GM21619 (cell line): ENCODE measurements around the gene POTEC.
"Not testable (repeated sequence)": the region's sequence is repeated elsewhere in the genome, so short reads cannot be mapped to it uniquely, and the experiment has no call there.

Source experiments
- ATAC-seq: cut with Tn5 transposase; IDR thresholded peaks from one replicate; pipeline ENCODE4 v1.9.1; 2021; ENCODE audit not compliant: unreplicated experiment

Gene POTEC

GRCh38 chr18:14543446-14543964, at the start of gene POTEC:
Gene POTEC, minus strand, starts transcription at chr18:14543600. Its CDS starts 454 bp downstream, at chr18:14543146.
- not testable (repeated sequence) for ATAC-seq

DNA sequence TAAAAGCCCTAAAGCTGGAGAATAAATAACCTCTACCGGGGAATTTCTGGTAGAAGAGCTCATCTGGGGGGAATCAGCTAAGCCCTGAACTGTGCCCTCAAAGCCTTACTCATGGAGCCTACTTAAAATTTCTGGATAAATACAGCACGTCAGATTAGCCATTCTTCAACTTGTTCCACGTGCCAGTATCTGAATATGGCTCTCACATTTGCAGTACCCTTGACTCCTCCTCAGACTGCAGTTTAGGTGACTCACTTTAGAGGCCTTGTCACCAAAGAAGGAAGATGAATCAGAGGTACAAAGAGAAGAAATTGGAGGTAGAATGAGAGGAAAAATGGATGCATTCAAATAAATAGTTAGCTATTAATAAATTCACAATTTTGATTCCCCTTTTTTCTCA, 34.6 kb upstream of the POTEC start:
- ATAC-seq, result no peak

DNA sequence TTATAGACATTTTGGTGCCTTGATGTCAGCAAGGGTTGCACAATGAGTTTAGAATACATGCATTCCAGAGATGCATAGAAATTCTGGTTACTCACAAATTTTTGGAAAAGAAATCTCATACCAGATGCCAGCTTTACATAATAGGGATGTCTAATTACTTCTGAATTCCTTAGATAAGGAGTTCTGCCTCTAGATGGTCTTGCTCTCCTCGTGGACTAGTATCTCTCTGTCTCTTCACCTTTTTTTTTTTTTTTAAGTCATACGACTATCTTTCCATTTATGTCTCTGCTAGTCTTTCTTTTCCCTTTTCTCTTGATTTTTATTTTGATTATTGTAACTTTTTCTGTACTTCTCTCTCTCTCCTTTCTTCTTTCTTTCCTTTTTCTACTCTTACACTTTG, 16.1 kb upstream of the POTEC start:
- not testable (repeated sequence) for ATAC-seq

DNA sequence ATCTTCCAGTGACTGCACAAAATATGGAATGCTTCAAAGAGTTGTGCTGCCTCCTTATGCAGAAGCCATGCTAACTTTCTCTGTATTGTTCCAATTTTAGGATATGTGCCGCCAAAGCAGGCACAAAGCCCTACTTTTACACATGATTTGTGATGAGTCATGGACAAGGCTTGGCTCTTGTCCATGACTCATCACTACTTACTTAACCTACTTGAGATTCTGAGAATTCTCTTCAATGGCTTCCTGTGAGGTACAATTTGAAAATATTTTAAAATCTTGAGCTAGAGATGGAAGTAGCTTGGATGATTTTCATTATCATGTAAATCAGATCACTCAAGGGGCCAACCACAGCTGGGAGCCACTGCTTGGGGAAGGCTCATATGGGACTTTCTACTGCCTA, 11.7 kb downstream of the POTEC start:
- ATAC-seq, result not testable (repeated sequence)

DNA sequence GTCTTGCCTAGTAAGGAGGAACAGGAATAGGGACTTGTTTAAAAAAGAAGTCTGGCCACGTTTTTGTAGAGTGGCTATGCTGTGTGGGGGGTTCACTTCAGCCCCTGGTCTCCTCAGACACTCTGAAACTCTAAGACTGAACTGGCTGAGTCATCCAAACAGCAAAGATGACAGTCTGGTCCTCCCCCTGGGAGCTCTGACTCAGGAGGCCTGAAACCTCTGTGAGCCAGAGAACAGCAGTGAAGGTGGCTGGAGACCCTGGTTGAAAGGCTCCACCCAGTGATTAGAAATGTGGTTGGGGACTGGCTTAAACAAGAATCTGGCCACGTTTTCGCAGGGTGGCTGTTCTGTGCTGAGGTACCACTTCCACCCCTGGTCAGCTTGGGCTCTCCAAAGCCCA, 32.7 kb downstream of the POTEC start:
- ATAC-seq, result not testable (repeated sequence)

DNA sequence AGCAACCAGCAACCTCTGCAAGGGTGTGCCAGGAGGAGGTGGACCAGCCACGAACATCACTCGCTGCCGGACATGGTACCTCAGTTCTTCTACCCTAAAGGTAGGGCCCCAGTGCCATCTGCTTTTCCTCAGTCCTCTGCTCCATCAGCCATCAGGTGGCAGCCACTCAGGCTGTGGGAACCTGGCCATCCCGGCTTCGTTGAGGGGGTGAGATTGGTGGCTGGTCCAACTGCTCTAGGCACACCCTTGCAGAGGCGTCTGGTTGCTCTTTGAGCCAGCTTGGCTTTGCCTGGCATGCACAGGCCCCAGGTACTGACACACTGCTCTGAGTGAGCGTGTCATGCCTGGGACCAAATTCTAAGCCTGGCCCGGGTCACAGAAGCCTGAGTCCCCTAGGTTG, 39.7 kb downstream of the POTEC start:
- ATAC-seq, result not testable (repeated sequence)

- not testable (repeated sequence) for ATAC-seq
Measured at GRCh38 chr18:14501894-14502293, 41.5 kb downstream of the POTEC start.

GRCh38 chr18:14489256-14490014, 54.0 kb downstream of the POTEC start:
- not testable (repeated sequence) for ATAC-seq

DNA sequence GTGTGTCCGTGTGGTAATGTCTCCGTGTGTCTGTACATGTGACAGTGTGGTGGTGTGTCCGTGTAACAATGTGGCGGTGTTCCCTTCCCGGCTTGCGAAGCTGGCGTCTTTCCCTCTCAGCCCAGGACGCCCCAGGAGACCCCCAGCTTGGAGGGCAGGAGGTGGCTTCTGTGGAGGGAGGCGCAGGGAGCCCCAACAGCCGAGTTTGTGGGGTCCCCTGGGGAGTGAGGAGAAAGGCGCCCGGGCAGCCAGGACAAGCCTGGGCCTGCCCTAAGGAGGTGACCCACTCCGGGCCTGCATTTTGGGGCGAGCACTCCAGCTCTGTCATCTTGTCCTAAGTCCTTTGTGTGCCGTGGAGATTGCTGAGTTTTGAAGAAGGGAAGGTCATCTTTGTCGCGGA, 54.6 kb downstream of the POTEC start:
- not testable (repeated sequence) for ATAC-seq

- ATAC-seq, result not testable (repeated sequence)
Measured at GRCh38 chr18:14486926-14487580, 56.3 kb downstream of the POTEC start.

DNA sequence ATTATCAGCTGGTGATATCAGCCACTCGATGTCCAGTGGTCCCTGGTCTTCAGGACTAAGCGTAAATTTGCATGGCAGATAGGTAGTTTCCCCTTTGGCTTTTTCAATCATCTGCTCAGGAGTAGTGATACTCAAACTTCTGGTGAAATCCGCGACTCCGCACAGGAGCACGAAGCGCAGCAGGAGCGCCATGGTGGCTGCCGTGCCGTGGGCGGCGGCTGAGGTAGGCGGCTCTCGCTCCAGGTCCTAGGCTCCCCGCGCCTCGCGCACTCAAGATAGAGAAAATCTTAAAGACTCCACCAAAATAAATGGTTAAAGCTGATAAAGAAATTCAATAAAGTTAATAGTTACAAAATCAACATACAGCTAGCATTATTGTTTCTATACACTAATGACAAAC, 64.3 kb downstream of the POTEC start:
- not testable (repeated sequence) for ATAC-seq

DNA sequence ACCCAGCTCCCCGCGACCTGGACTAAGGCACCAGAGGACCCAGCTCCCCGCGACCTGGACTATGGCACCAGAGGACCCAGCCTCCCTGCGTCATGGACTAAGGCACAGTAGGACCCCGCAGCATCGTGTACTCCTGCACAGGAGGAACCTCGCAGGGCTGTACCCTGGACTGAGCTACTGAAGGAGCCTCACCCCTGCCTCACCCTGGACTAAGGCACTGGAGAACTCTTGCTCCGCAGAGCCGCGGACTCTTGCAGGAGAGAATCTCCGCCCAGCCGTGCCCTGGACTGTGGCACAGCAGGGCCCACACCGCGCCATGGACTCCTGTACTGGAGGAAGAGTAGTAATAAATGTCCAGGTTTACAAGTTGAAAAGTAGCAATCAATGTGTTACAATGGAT, 67.9 kb downstream of the POTEC start:
- not testable (repeated sequence) for ATAC-seq

DNA sequence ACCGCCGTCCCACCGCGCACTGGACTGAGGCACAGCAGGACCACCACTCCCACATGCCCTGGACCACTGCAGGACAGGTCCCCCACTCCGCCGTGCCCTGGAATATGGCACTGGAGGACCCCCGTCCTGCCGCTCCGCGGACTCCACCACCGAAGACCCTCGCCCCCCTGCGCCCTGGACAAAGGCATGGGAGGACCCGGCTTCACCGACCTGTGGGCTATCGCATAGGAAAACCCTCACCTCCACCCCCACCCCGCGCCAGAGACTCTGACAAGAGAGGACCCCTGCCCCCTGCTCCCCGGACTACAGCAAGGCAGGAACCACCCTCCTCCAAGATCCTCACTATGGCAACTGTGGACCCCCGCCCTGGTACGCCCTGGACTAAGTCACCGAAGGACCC, 68.6 kb downstream of the POTEC start:
- ATAC-seq, result not testable (repeated sequence)

DNA sequence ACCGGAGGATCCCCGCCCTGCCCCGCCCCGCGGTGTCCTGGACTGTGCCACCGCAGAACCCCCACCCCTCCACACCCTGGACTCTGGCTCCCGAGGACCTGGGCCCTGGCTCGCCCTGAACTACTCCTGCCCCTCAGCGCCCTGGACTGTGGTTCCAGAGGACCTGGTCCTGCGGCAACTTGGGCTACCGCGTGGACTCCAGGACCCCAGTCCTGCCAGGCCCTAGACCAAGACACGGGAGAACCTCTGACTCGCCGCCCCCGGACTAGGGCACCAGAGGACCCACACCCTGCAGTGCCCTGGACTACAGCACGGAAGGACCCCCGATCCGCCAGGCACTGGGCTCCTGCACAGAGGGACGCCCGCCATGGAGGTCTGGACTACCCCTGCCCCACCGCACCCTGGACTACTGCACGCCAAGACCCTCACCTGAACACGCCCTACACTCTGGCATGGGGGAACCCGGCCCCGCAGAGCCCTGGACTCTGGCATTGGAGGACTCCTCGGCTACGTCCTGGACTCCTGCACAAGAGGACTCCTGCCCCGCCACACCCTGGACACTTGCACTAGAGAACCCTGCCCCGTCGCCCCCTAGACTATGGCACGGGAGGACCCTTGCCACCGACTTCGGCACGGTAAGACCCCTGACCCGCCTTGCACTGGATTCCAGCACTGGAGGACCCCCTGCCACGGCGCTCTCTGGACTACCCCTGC, 69.2 kb downstream of the POTEC start:
- ATAC-seq, result not testable (repeated sequence)

GRCh38 chr18:14473250-14474006, 70.0 kb downstream of the POTEC start:
- ATAC-seq, result not testable (repeated sequence)

DNA sequence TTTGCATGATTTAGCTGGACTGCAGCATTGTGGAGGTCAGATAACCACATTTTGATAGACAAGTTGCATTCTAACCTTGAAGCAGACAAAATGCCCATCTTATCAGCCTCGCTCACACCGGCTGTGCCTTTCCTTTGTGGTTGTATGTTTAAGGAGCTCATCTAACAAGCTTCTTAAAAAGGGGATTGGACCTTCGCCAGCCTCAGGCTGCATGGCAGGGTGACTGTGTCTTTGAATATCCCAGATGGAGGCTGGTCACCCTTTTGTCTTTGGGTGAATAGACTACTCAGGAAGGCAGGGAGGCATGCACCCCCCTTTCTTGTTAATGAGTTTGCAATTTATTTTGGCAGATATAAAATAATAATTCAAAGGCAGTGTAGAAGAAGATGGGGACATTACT, 72.1 kb downstream of the POTEC start:
- ATAC-seq, result not testable (repeated sequence)

DNA sequence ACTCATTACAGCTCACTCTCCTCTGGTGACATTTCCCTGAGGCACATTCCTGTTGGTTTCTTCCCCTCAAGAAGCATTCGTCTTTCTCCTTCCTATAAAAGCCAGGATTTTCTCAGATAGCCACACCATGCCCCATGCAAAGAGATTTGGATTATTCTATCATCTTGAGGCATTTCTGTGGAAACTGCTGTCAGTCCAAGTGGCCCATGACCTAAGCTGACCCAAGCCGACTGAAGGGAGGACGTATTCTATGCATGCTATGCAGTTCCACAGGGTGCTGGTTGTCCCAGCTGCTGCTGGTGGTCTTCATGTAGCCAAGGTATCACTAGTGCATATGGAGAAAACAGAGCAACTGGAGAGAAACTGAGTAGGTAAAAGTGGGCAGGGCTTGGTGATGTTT, 73.0 kb downstream of the POTEC start:
- not testable (repeated sequence) for ATAC-seq

GRCh38 chr18:14470046-14470445, 73.4 kb downstream of the POTEC start:
- not testable (repeated sequence) for ATAC-seq

DNA sequence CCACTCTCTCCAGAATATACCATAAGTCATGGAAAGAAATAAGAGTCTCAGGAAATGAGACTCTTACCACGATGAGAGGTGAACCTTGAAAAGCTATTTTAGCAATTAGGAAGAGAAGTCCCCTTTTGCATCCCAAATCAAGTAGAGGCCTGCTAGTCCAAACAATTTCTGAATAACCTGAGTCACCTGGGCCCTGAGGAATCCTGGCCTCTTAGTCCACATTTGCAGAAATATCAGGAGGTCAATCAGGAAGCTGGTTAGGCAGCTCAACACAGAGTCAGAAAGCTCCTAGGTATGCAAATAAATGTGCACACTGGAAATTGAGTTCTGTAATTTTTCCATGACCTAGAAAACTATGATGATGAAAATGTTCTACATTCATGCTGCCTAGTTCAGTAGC, 77.4 kb downstream of the POTEC start:
- ATAC-seq, result not testable (repeated sequence)
